ENCODE results near the gene NBEAL2.

Gene NBEAL2

GRCh38 chr3:47002171-47003055 is 22.9 kb downstream of the NBEAL2 start:
- no peak for DNase-seq

- DNase-seq, result no peak
Measured at GRCh38 chr3:47003056-47003410, 23.6 kb downstream of the NBEAL2 start.

- no peak for DNase-seq
Measured at GRCh38 chr3:47003461-47004368, 24.2 kb downstream of the NBEAL2 start.

GRCh38 chr3:47004369-47005211 is 25.1 kb downstream of the NBEAL2 start:
- no peak for DNase-seq

DNA sequence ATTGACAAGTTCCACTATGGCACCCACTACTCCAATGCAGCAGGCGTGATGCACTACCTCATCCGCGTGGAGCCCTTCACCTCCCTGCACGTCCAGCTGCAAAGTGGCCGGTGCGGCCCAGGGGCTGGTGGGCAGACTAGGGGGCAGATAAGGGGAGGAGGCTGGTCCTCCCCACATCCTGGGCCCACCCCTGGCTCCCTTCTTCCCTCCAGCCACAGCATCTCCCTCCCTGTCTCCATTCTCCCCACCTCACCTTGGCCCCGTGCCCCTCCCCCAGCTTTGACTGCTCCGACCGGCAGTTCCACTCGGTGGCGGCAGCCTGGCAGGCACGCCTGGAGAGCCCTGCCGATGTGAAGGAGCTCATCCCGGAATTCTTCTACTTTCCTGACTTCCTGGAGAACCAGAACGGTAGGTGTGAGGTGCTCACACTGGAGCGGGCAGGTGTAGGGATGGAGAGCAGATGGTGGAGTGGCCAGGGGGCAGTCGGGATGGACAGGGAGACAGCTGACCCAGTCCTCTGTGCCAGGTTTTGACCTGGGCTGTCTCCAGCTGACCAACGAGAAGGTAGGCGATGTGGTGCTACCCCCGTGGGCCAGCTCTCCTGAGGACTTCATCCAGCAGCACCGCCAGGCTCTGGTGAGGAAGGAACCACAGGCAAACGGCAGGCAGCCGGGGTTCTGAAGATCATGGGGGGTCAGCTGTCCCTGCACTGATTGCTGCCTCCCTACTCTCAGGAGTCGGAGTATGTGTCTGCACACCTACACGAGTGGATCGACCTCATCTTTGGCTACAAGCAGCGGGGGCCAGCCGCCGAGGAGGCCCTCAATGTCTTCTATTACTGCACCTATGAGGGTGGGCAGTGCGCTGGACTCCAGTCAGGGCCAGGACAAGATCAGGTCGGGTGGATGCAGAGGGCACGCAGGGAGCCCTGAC is 26.0 kb downstream of the NBEAL2 start:
- DNase-seq, result no peak

DNA sequence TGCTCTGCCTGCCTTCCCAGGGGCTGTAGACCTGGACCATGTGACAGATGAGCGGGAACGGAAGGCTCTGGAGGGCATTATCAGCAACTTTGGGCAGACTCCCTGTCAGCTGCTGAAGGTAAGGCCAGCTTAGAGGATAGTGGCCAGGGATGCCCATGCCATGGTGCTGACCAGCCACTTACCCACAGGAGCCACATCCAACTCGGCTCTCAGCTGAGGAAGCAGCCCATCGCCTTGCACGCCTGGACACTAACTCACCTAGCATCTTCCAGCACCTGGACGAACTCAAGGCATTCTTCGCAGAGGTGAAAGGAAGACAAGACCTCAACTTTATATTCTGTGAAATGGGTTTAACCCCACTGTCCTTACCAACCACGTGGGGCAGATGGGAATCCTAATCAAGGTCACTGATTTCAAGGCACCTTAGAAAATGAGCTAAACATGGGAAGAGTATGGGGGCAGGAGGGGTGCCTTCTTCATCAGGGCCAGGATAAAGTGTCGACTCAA is 26.7 kb downstream of the NBEAL2 start:
- DNase-seq, result no peak

DNA sequence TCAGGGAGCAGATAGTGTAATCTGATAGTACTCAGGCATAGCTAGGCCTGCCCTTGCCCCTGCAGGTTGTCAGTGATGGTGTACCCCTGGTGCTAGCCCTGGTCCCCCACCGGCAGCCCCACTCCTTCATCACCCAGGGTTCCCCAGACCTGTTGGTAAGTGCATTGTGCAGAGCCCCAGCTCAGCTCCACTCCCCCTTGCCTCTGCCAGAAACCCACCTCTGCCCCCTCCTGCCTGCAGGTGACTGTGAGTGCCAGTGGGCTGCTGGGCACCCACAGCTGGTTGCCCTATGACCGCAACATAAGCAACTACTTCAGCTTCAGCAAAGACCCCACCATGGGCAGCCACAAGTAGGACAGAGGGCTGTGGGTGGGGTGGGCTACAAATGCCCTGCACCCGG is 27.5 kb downstream of the NBEAL2 start:
- DNase-seq, result no peak

GRCh38 chr3:47007482-47008233 is 28.2 kb downstream of the NBEAL2 start:
- DNase-seq, result no peak

DNA sequence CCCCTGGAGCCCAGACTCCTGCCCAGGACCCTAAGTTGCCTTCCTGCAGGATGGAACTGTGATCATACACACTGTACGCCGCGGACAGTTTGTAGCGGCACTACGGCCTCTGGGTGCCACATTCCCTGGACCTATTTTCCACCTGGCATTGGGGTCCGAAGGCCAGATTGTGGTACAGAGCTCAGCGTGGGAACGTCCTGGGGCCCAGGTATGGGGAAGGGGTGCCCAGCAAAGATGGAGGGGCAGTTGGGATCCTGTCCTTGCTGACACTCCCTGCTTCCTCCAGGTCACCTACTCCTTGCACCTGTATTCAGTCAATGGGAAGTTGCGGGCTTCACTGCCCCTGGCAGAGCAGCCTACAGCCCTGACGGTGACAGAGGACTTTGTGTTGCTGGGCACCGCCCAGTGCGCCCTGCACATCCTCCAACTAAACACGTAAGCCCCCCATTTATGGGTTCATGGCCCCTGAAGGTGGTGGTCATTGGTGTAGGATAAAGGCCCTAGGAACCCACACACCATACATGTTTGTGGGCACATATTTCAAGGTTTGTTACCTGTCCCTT is 28.8 kb downstream of the NBEAL2 start:
- DNase-seq, result no peak

DNA sequence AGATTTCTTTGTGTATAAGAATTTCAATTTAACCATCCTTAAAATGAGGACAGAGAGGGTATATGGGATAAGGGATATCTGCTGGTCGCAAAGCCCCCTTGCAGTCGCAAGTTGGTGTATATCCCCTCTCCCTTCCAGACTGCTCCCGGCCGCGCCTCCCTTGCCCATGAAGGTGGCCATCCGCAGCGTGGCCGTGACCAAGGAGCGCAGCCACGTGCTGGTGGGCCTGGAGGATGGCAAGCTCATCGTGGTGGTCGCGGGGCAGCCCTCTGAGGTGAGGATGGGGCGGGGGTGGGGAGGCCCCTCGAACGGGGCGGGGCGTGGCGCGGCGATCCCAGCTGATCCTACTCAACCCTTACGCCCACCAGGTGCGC is 29.4 kb downstream of the NBEAL2 start:
- no peak for DNase-seq

GRCh38 chr3:47009225-47010110 is 30.0 kb downstream of the NBEAL2 start:
- DNase-seq, result peak; percentile 94

GRCh38 chr3:47010111-47010712 is 30.7 kb downstream of the NBEAL2 start:
- DNase-seq, result no peak

DNA sequence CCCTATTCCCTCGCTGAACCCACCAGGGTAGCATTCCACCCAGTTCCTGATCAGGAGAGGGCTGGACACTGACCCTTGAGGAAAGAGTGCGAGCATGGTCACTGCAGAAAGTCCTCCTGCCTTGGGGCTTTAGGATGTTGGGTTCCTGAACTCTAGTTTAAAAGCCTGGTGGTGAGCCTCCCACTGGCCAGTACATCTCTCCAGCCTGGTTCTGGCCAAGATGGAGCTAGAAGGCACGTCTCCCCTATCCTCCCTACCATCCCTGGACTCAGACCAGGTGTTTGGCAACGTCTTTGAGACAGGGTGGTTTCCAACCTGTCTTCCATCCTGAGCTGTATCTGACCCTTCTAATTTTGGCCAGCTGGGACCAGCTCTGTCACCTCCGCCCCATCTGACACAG is 31.4 kb downstream of the NBEAL2 start:
- no peak for DNase-seq

- no peak for DNase-seq
Measured at GRCh38 chr3:47011371-47011770, 31.9 kb downstream of the NBEAL2 start.

GRCh38 chr3:47012342-47013230 is 33.1 kb downstream of the NBEAL2 start:
- no peak for DNase-seq

- DNase-seq, result no peak
Measured at GRCh38 chr3:47013231-47013630, 33.8 kb downstream of the NBEAL2 start.

DNA sequence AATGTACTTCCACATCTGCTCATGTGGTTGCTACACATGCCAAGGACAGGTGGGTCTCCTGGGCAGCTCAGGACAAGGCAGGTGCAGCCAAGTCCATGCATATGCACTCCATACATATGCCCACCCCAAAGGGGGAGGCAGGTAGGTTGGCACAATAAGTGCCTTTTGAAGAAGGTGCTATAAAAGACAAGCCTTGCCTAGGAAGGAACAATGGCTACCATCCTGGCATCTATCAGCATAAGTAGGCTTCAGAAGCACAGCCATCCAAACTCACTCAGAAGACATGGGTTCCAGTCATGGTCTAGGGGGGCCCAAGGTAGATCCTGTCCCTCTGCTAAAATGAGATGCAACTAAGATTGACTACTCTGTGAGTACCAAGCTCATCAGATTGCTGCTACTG is 34.6 kb downstream of the NBEAL2 start:
- DNase-seq, result no peak

DNA sequence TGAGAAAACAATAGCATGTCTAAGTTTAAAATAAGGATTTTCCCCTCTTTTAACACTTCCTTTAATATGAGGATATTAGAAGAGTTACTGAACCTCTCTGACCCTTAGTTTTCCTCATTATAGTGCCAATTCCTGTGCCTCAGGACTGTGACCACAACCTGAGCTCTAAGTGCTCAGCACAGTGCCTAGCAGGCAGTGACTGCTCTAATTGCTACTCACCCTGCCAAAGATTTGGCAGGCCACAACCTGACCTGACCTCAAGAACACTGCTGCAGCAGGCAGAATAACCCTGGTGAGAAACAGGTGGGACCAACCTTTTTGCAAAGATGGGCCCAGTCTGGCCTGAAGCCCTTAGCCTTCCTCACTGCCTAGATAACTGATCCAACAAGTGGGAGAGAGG is 35.7 kb downstream of the NBEAL2 start:
- DNase-seq, result no peak
